Hepatocyte (in vitro differentiated cells): ENCODE measurements around the gene RIN3. TPM values are rescaled to one million over a fixed set of nuclear protein-coding genes. Genes with fewer than 3 reads are reported as not detected.

ENCODE experiments used
- DNase-seq: peaks from one replicate; pipeline ENCODE4 v3.0.0-alpha.2; 2016; ENCODE audit warnings: low spot score
- H2AFZ ChIP-seq: fragments of 200-600 bp; sonication (generic); 2 replicates; pipeline ENCODE4 v1.6.0; 2016; ENCODE audit warnings: antibody characterized with exemption, mild to moderate bottlenecking
- H3K27ac ChIP-seq: fragments of 200-600 bp; sonication (generic); 2 replicates; pipeline ENCODE4 v1.5.1; 2016; ENCODE audit warnings: mild to moderate bottlenecking
- H3K27me3 ChIP-seq: fragments of 200-600 bp; sonication (generic); 2 replicates; pipeline ENCODE4 v1.6.1; 2016
- H3K36me3 ChIP-seq: fragments of 200-600 bp; sonication (generic); replicated peaks from 2 replicates; pipeline ENCODE4 v1.5.1; 2016; ENCODE audit warnings: low read depth; ENCODE audit not compliant: insufficient read depth
- H3K4me1 ChIP-seq: fragments of 200-600 bp; sonication (generic); 2 replicates; pipeline ENCODE4 v1.5.1; 2016; ENCODE audit warnings: mild to moderate bottlenecking, moderate library complexity; ENCODE audit not compliant: insufficient read depth
- H3K4me2 ChIP-seq: fragments of 200-600 bp; sonication (generic); 2 replicates; pipeline ENCODE4 v1.6.0; 2016
- H3K4me3 ChIP-seq: fragments of 200-600 bp; sonication (generic); 2 replicates; pipeline ENCODE4 v1.5.1; 2016; ENCODE audit warnings: mild to moderate bottlenecking
- H3K79me2 ChIP-seq: fragments of 200-600 bp; sonication (generic); 2 replicates; pipeline ENCODE4 v1.6.0; 2017; ENCODE audit warnings: mild to moderate bottlenecking
- H3K9me2 ChIP-seq: fragments of 200-600 bp; sonication (generic); replicated peaks from 2 replicates; pipeline ENCODE4 v1.6.0; 2017; ENCODE audit warnings: mild to moderate bottlenecking; ENCODE audit not compliant: insufficient read depth
- H3K9me3 ChIP-seq: fragments of 200-600 bp; sonication (generic); 2 replicates; pipeline ENCODE4 v1.5.1; 2016; ENCODE audit warnings: low read depth, mild to moderate bottlenecking
- H4K20me1 ChIP-seq: fragments of 200-600 bp; sonication (generic); 2 replicates; pipeline ENCODE4 v1.6.0; 2016; ENCODE audit warnings: mild to moderate bottlenecking; ENCODE audit not compliant: insufficient read depth, poor library complexity, severe bottlenecking
- EZH2 ChIP-seq: fragments of 200-600 bp; sonication (generic); IDR thresholded peaks from 2 replicates; pipeline ENCODE4 v1.6.1; 2016; ENCODE audit warnings: antibody characterized with exemption, mild to moderate bottlenecking, borderline replicate concordance
- EZH2phosphoT487 ChIP-seq: fragments of 200-600 bp; sonication (generic); IDR thresholded peaks from one replicate; pipeline ENCODE4 v1.6.1; 2018; ENCODE audit warnings: antibody characterized with exemption, mild to moderate bottlenecking, low read depth, moderate library complexity; ENCODE audit not compliant: unreplicated experiment, severe bottlenecking
- WGBS: methylation state at CpG from one replicate; pipeline ENCODE4 v1.1.6; 2016; ENCODE audit warnings: low lambda C conversion rate; ENCODE audit errors: missing lambda C conversion rate; 5-methylcytosine and 5-hydroxymethylcytosine counted together
- polyA plus RNA-seq: library from polyadenylated mRNA; unstranded; fragments of >200 nt; fragmentation: Nextera tagmentation; extraction: Ambion mirVana; gene quantifications from 2 replicates; pipeline ENCODE4 v1.2.1, GENCODE V29; 2016
- total RNA-seq: library from RNA; depleted of rRNA; stranded (reverse); fragments of >200 nt; gene quantifications from 2 replicates; pipeline ENCODE4 v1.2.3, GENCODE V29; 2014
- TF ChIP-seq, protein P1 (sequence below): fragments of 200-600 bp; sonication (generic); IDR thresholded peaks from 2 replicates; pipeline ENCODE4 v1.5.1; 2016; ENCODE audit warnings: antibody characterized with exemption, mild to moderate bottlenecking; ENCODE audit not compliant: poor library complexity

The RIN3 gene
- total and polyA plus RNA-seq, 2 experiments from 2014 or later: 4.2 to 11.8 TPM

DNA sequence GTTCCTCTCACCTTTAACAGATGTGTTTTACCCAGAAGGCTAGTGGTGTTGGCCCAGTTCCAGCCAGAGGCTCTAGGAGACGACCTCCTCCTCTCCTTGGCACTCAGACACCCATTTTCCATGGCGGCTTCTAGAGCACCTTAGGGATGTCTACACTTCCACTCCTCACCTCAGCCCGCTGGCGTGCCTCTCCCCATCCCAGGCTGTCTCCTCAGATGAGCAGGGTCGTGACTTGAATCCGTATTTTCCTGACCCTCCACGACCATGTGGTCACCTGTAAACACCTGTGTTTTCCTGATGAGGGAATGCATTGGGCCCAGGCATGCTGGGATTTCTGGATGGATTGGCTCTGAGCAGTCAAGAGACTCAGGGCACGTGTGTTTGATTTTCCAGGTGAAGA lies 21.8 kb upstream of the RIN3 start:
- Histone ChIP-seq H3K4me1 (no peaks in the 10 kb centered on the region), H3K4me3 (no peak overlapping the region), H3K9me2 (no peaks in the 10 kb centered on the region), H3K79me2 (no peaks in the 10 kb centered on the region), H2AFZ (no peak overlapping the region), H3K9me3 (no peaks in the 10 kb centered on the region), H4K20me1 (no peaks in the 10 kb centered on the region), H3K4me2 (no peak overlapping the region), H3K27ac (no peak overlapping the region), H3K27me3 (no peaks in the 10 kb centered on the region), H3K36me3 (no peaks in the 10 kb centered on the region)
- DNase-seq: no peak
- TF ChIP-seq EZH2: no peak
- no peak for TF ChIP-seq EZH2phosphoT487
- 95% methylated on average over 8 of the region's 8 CpGs for WGBS

DNA sequence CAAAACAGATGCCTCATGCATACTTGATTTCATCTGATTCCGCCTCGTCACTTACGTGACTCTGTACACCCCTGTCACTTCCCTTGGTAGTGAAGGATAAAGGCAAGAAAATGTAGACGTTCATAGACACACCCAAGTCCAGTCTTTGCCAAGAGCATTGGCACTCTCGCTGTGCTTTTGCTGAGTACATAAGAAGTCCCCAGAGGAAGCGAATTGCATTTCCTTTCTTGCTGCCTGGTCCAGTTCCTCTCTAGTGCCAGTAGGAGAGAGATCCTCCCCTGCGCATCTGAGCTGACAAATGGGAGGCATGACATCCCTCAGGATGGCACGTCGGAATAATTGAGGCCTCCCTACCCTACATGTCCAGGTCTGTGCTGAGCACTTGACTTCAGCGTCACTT lies 21.3 kb upstream of the RIN3 start:
- Histone ChIP-seq H3K4me3 (no peak overlapping the region), H3K9me2 (no peaks in the 10 kb centered on the region), H3K4me2 (no peak overlapping the region), H3K9me3 (no peaks in the 10 kb centered on the region), H3K27ac (no peak overlapping the region), H3K36me3 (no peaks in the 10 kb centered on the region), H3K79me2 (no peaks in the 10 kb centered on the region), H3K27me3 (no peaks in the 10 kb centered on the region), H2AFZ (no peak overlapping the region), H4K20me1 (no peaks in the 10 kb centered on the region), H3K4me1 (no peaks in the 10 kb centered on the region)
- TF ChIP-seq EZH2phosphoT487 (no peak), EZH2 (no peak)
- TF ChIP-seq, protein P1, sequence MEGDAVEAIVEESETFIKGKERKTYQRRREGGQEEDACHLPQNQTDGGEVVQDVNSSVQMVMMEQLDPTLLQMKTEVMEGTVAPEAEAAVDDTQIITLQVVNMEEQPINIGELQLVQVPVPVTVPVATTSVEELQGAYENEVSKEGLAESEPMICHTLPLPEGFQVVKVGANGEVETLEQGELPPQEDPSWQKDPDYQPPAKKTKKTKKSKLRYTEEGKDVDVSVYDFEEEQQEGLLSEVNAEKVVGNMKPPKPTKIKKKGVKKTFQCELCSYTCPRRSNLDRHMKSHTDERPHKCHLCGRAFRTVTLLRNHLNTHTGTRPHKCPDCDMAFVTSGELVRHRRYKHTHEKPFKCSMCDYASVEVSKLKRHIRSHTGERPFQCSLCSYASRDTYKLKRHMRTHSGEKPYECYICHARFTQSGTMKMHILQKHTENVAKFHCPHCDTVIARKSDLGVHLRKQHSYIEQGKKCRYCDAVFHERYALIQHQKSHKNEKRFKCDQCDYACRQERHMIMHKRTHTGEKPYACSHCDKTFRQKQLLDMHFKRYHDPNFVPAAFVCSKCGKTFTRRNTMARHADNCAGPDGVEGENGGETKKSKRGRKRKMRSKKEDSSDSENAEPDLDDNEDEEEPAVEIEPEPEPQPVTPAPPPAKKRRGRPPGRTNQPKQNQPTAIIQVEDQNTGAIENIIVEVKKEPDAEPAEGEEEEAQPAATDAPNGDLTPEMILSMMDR: no peak
- no peak for DNase-seq
- 91% methylated on average over 10 of the region's 10 CpGs for WGBS

DNA sequence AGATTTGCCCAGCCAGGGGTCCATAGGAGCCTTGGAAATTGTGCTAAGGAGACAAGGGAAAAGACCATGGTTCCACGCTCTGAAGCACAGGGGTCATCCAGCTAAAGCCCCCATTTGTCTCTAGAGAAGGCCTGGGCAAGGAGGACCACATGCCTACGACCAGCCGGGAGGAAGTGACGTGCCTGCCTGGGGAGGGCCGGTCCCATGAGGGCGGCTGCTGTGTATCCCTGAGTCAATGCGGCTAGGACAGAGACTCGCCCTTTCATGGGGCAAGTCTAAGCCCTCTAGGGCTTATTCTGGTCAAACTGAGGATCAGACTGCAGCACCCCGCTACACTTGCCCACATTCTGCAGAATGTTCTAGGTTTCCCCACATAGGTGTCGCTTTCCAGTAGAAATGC lies 20.6 kb upstream of the RIN3 start:
- no peak overlapping the region for H3K27ac ChIP-seq

DNA sequence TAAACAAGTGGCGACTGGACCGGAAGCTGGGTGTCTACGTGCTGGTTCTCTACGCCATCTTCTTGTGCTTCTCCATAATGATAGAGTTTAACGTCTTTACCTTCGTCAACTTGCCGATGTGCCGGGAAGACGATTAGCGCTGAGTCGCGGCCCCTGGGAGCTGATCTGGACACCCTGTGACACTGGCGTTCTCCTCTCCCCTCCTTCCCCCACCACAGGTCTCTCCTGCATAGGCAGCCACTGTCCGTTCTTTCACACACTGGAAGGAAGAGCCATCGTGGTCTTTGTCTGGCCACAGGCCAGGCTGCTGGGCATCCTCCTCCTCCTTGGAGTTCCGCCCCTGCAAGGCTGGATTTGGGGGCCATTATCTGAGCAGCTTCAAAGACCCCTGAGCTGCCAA lies 20.1 kb upstream of the RIN3 start:
- H3K79me2 ChIP-seq: no peaks in the 10 kb centered on the region
- no peak overlapping the region for H2AFZ ChIP-seq
- no peaks in the 10 kb centered on the region for H3K36me3 ChIP-seq
- WGBS: 91% methylated on average over 16 of the region's 16 CpGs
- H3K9me3 ChIP-seq: no peaks in the 10 kb centered on the region
- TF ChIP-seq EZH2phosphoT487: no peak
- TF ChIP-seq EZH2: no peak
- TF ChIP-seq, protein P1: no peak
- no peak for DNase-seq
- H3K27ac ChIP-seq: no peak overlapping the region
- no peak overlapping the region for H3K4me2 ChIP-seq
- no peaks in the 10 kb centered on the region for H3K27me3 ChIP-seq
- H3K4me1 ChIP-seq: no peaks in the 10 kb centered on the region
- no peaks in the 10 kb centered on the region for H3K9me2 ChIP-seq
- H4K20me1 ChIP-seq: no peaks in the 10 kb centered on the region
- no peak overlapping the region for H3K4me3 ChIP-seq

More for the DNA sequence above, 20.6 kb upstream of the RIN3 start:
- no peak overlapping the region for H2AFZ ChIP-seq
- H3K79me2 ChIP-seq: no peaks in the 10 kb centered on the region
- H3K9me3 ChIP-seq: no peaks in the 10 kb centered on the region
- H4K20me1 ChIP-seq: no peaks in the 10 kb centered on the region
- H3K4me1 ChIP-seq: no peaks in the 10 kb centered on the region
- 95% methylated on average over 10 of the region's 10 CpGs for WGBS
- no peak overlapping the region for H3K4me3 ChIP-seq
- DNase-seq: no peak
- H3K27me3 ChIP-seq: no peaks in the 10 kb centered on the region
- no peaks in the 10 kb centered on the region for H3K9me2 ChIP-seq
- no peak overlapping the region for H3K4me2 ChIP-seq
- no peaks in the 10 kb centered on the region for H3K36me3 ChIP-seq
- TF ChIP-seq EZH2phosphoT487: no peak
- TF ChIP-seq, protein P1: no peak
- TF ChIP-seq EZH2: no peak
